Measurements from ENCODE around the gene PPP3CA.
"Not testable (repeated sequence)": the region's sequence is repeated elsewhere in the genome, so short reads cannot be mapped to it uniquely, and the experiment has no call there.

Gene PPP3CA

DNA sequence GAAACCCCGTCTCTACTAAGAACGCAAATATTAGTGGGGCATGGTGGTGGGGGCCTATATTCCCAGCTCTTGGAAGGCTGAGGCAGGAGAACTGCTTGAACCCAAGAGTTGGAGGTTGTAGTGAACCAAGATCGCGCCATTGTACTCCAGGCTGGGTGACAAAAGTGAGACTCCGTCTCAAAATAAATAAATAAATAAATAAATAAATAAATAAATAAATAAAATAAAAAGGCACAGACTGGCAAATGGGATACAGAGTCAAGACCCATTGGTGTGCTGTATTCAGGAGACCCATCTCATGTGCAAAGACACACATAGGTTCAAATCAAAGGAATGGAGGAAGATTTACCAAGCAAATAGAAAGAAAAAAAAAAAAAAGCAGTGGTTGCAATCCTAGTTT lies 216.3 kb downstream of the PPP3CA start:
- DNase-seq, result not testable (repeated sequence)

GRCh38 chr4:101128898-101129297 lies 218.4 kb downstream of the PPP3CA start:
- not testable (repeated sequence) for DNase-seq

DNA sequence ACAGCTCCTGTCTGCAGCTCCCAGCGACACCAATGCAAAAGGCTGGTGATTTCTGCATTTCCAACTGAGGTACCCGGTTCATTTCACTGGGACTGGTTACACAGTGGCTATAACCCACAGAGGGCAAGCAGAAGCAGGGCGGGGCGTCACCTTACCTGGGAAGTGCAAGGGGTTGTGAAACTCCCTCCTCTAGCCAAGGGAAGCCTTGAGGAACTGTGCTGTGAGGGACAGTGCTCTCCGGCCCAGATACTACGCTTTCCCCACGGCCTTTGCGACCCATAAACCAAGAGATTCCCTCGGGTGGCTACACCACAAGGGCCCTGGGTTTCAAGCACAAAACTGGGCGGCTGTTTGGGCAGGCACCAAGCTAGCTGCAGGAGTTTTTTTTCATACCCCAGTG lies 218.9 kb downstream of the PPP3CA start:
- no peak for DNase-seq

- DNase-seq, result no peak
Observed at GRCh38 chr4:101127176-101127790, 220.0 kb downstream of the PPP3CA start.

GRCh38 chr4:101126059-101126458 lies 221.3 kb downstream of the PPP3CA start:
- DNase-seq, result no peak

DNA sequence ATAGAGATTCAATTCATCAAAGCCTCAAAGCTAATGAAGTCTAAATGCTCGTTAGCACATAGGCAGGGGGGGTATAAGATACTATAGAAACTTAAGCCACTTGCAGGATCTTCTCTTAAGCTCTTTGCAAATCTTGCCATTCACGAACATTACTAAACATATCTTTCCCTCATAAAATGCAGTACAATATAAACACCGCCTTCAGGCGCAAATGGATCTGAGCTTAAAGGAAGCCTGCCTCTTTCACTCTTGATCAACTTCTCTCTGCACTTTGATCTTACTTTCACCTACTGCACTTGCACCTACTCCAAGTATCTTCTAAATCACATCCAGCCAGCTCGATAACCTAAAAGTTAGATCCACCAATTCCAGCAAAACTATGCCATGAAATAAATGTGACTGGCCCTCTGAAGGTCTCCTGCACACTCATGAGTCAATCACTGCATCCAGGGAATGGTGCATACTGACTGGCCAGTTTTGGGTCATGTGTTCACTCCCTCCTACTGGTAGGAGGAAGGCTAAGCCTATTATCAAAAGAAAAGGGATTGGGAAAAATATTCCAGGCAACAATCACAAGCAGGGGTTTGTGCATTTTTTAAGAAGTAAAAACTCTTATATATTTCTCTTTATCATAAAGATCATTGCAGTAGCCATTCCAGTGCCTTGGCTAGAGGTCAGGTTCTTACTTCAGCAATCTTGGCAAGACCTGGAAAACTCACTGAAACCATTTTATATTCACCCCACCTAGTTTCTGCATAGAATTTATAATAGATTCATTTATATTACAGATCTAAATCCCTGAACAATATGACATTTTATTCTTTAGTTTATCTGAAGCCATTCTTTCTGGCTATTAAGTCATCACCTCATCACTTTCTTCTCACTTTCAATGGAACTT lies 222.0 kb downstream of the PPP3CA start:
- DNase-seq, result no peak

- no peak for DNase-seq
Observed at GRCh38 chr4:101123231-101123630, 224.1 kb downstream of the PPP3CA start.

GRCh38 chr4:101122019-101122418 lies 225.3 kb downstream of the PPP3CA start:
- DNase-seq, result no peak

DNA sequence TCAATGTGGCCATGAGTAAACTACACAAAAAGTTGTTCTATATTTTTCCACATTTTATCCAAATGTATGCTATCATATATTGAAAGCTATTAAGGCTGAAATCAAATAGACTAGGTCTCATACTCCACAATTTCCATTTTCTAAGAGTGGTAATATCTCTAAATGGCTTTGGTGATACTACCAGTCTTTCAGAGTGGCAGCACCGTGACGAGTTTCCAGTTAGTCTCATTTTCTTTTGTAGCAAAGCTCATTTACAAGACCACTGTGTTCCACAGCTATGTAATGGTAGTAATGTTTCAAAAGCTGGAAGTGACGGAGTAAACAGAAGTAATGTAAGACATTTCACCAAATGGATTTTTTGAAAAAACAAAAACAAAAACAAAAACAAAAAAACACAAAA lies 228.2 kb downstream of the PPP3CA start:
- no peak for DNase-seq

- DNase-seq, result no peak
Observed at GRCh38 chr4:101118617-101119016, 228.7 kb downstream of the PPP3CA start.

GRCh38 chr4:101115887-101116286 lies 231.4 kb downstream of the PPP3CA start:
- no peak for DNase-seq

DNA sequence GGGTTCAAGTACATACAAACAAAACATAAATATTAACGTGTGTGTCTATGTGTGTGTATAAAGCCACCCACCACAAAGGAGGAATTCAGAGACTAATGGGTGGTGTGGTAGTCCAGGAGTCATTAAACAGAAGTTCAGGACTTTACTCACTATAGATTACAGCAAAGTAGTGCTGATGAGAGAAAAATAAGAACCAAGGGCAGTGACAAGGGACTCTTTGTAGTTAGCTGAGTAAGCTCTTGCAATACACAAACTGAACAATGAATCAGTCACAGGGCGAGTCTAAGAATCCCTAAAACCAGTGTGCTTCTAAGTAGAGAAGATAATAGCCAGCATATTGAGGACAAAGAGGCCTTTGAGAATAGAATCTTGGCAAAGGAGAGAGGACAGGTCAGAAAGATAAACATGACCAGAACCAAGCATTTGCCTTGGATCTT lies 232.4 kb downstream of the PPP3CA start:
- DNase-seq, result no peak

DNA sequence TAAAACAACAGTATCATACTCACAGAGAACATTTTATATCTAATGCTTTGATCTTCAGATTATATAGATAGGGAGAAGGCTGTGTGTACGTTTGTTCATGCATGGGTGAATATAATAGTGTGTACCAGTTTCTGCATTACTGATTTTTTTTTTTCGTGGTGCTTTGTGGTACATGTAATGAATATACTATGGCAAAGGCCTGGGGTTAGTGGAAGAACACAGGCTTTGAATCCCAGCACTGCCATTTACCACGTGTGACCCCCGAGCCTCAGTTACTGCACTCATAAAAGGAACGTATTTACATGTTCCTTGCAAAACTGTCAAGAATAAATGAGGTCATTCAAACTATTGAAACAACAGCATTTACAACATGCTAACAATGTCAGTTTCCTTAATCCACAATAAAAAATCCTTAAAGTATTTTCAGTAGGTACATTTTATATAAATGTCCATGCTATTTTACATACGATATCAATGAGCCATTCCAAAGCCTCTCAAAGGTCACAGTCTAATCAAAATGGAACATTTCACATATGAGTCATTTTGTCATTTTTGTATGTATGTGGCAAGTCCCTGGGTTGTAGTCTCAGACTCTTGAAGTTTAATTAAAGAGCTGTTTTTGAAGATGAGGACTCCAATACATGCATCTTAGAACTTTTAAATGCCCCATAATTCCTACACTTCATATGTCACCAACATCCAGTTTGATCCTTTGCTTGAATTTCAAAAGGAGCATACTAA lies 242.8 kb downstream of the PPP3CA start:
- DNase-seq, result no peak

DNA sequence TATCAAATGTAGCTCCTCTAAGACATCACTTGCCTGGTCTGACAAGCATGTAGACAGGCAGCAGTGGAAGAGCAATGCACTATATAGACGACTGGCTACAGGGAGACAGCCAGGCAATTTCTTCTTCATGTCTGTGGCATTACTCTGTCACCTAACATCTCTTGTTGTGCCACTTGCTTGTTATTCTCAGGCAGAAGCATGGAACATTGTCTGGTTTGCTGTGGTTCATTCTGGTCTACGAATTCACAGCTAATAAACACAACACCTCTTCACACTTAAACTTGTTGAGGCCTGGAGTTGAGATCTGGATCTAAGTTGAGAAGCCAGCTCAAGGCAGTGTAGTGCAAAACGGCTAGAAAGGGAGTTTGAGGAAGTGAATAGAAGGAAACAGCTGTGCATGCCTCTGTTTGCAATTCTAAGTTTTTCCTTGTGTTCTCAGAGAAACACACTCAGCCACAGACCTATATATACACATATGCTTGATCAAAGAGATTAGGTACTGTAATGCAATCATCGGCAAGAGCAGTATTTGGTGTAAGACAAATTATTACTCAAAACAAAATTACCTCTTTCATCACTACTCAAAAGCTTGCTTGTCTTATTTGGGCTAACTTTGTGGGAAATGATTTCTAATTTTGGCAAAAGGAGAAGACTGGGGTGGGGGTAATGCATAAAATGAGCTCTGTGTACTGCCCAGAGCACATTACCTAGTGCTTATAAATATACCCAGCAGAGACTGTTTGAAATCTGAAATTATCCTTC lies 243.8 kb downstream of the PPP3CA start:
- DNase-seq, result no peak

DNA sequence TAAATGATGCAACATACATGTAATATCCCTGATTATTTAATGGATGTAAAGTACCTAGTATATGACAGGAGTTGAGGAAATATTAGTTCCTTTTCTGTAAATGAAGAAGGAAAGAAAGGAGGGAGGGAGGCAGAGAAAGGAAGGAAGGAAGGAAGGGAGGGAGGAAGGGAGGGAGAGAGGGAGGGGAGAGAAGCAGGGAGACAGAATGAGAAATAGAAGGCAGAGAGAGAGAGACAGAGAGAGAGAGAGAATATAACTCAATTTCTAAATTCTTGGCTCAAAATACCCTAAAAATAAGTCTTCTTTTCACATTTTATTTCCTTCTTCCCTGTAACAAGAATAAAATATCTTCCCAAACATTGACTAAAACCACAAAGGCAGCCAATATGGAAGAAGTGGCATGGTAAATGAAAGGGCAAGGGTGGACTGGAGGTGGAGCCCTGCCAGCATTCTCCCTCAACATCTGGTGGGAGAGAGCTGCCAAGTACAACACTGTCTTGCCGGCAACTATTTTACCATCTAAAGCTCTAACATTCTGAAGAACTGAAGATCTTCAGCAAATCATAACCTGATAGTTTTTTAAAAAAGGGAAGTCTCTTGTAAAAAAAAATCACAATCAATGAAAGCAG lies 245.1 kb downstream of the PPP3CA start:
- DNase-seq, result no peak

- no peak for DNase-seq
Observed at GRCh38 chr4:101101072-101101471, 246.3 kb downstream of the PPP3CA start.

GRCh38 chr4:101098666-101099400 lies 248.5 kb downstream of the PPP3CA start:
- no peak for DNase-seq

- DNase-seq, result not testable (repeated sequence)
Observed at GRCh38 chr4:101092609-101093008, 254.7 kb downstream of the PPP3CA start.

DNA sequence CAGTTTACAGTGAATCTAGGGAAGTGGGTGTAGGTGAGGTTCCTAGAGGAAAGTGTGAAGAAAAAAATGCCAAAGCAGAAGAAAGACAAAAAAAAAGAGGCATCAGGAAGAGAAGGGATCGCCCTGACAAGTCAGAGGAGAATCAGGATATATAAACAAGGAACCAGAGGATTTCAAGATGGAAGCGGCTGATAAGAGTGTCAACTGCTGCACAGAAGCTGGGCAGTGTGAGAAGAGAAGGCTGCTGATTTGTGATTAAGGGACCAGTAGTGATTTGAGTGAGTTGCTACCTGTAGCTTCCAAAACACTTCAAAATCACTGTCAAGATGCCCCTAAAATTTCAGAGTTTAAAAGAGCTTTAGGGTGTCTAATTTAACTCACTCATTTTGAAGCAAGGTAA lies 258.2 kb downstream of the PPP3CA start:
- DNase-seq, result no peak

GRCh38 chr4:101086801-101087586 lies 260.3 kb downstream of the PPP3CA start:
- DNase-seq, result no peak

DNA sequence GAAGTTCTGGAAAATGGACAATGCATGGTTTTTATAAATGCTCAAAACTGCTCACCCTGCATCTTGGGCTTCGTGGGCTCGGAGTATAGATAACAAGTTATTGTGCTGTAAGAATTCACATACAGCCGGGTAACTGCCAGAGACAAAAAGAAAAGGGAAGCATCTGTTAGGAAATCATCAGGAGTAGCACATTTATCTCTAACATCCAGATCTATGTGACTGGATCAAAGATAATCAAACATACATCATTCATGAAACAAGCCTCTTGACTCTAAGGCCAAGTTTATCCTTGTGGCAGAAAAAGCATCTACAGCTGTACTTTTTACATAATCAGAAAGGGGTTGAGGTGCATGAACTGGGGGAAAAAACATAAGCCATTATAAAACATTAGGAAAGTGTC lies 264.2 kb downstream of the PPP3CA start:
- no peak for DNase-seq

All from T1000 (cell line).